Trophoblast cell (in vitro differentiated cells and primary cell): ENCODE results near the gene HIPK1.

ENCODE experiments used
- DNase-seq, 2 donors: peaks; one replicate each; pipeline ENCODE4 v3.0.0-alpha.2; 2016
- H2AFZ ChIP-seq: 2 replicates; pipeline ENCODE4 v1.6.1; 2013; ENCODE audit warnings: low read length, moderate library complexity, mild to moderate bottlenecking; ENCODE audit not compliant: insufficient read depth, poor library complexity
- H2AK5ac ChIP-seq: 2 replicates; pipeline ENCODE4 v1.6.1; 2013; ENCODE audit warnings: mild to moderate bottlenecking, low read length
- H2BK120ac ChIP-seq: 2 replicates; pipeline ENCODE4 v1.6.1; 2013; ENCODE audit warnings: low read length, mild to moderate bottlenecking, moderate library complexity; ENCODE audit not compliant: insufficient read depth, poor library complexity
- H2BK12ac ChIP-seq: 2 replicates; pipeline ENCODE4 v1.6.1; 2013; ENCODE audit warnings: mild to moderate bottlenecking, low read length, moderate library complexity
- H2BK5ac ChIP-seq: 2 replicates; pipeline ENCODE4 v1.6.1; 2013; ENCODE audit warnings: low read length, low read depth, moderate library complexity, mild to moderate bottlenecking; ENCODE audit not compliant: poor library complexity
- H3K14ac ChIP-seq: 2 replicates; pipeline ENCODE4 v1.6.1; 2013; ENCODE audit warnings: mild to moderate bottlenecking, low read length
- H3K18ac ChIP-seq: 2 replicates; pipeline ENCODE4 v1.6.1; 2013; ENCODE audit warnings: mild to moderate bottlenecking, low read length
- H3K23ac ChIP-seq: 2 replicates; pipeline ENCODE4 v1.6.1; 2013; ENCODE audit warnings: low read length
- H3K27ac ChIP-seq: 2 replicates; pipeline ENCODE4 v1.5.1; 2013; ENCODE audit warnings: low read depth, mild to moderate bottlenecking, inconsistent platforms, low read length, moderate library complexity
- H3K27me3 ChIP-seq: 2 replicates; pipeline ENCODE4 v1.6.1; 2013; ENCODE audit warnings: inconsistent platforms, mild to moderate bottlenecking, low read length, moderate library complexity; ENCODE audit not compliant: insufficient read depth
- H3K36me3 ChIP-seq, 2 experiments: 1 replicate in 1 of 2; 2 replicates in 1 of 2; pipeline ENCODE4 v1.6.1; 2013; ENCODE audit warnings: low read length in 2 of 2, mild to moderate bottlenecking in 2 of 2, moderate library complexity in 1 of 2; ENCODE audit not compliant: insufficient read depth in 2 of 2, control insufficient read depth in 1 of 2
- H3K4ac ChIP-seq: 2 replicates; pipeline ENCODE4 v1.6.1; 2013; ENCODE audit warnings: low read depth, mild to moderate bottlenecking, low read length, moderate library complexity
- H3K4me1 ChIP-seq, 2 experiments: 1 replicate in 1 of 2; 2 replicates in 1 of 2; pipeline ENCODE4 v1.6.1; 2013; ENCODE audit warnings: low read length in 2 of 2, mild to moderate bottlenecking in 2 of 2, moderate library complexity in 1 of 2; ENCODE audit not compliant: insufficient read depth in 2 of 2, control insufficient read depth in 1 of 2
- H3K4me2 ChIP-seq: 2 replicates; pipeline ENCODE4 v1.6.1; 2013; ENCODE audit warnings: inconsistent platforms, mild to moderate bottlenecking, low read length, moderate library complexity
- H3K4me3 ChIP-seq: 2 replicates; pipeline ENCODE4 v1.5.1; 2013; ENCODE audit warnings: mild to moderate bottlenecking, low read depth, low read length, inconsistent platforms
- H3K79me1 ChIP-seq: one replicate; pipeline ENCODE4 v1.6.1; 2013; ENCODE audit warnings: low read length
- H3K79me2 ChIP-seq: 2 replicates; pipeline ENCODE4 v1.6.1; 2013; ENCODE audit warnings: low read length, mild to moderate bottlenecking; ENCODE audit not compliant: control insufficient read depth, insufficient read depth, poor library complexity
- H3K9ac ChIP-seq: 2 replicates; pipeline ENCODE4 v1.6.1; 2013; ENCODE audit warnings: mild to moderate bottlenecking, low read length
- H3K9me3 ChIP-seq: 2 replicates; pipeline ENCODE4 v1.6.1; 2013; ENCODE audit warnings: low read depth, mild to moderate bottlenecking, control low read depth, inconsistent platforms, low read length; ENCODE audit not compliant: insufficient read depth
- H4K12ac ChIP-seq: 2 replicates; pipeline ENCODE4 v1.6.1; 2013; ENCODE audit warnings: low read depth, mild to moderate bottlenecking, low read length, moderate library complexity
- H4K8ac ChIP-seq: 2 replicates; pipeline ENCODE4 v1.6.1; 2013; ENCODE audit warnings: low read depth, mild to moderate bottlenecking, low read length, moderate library complexity
- H4K91ac ChIP-seq: one replicate; pipeline ENCODE4 v1.6.1; 2013; ENCODE audit warnings: low read depth, mild to moderate bottlenecking, low read length, moderate library complexity
- WGBS: extraction: QIAGEN DNeasy Blood & Tissue Kit; methylation state at CpG from one replicate; pipeline ENCODE4 v1.1.7; 2013; ENCODE audit warnings: missing lambda C conversion rate; ENCODE audit not compliant: insufficient read length, insufficient coverage; ENCODE audit errors: extremely low coverage; 5-methylcytosine and 5-hydroxymethylcytosine counted together

Gene HIPK1

GRCh38 chr1:114025609-114026401 lies 96.7 kb downstream of the HIPK1 start:
- H2AK5ac ChIP-seq, result no peak overlapping the region
- H2BK120ac ChIP-seq, result no peak overlapping the region
- no peak overlapping the region for H2BK5ac ChIP-seq
- H4K91ac ChIP-seq, result no peak overlapping the region
- H3K27ac ChIP-seq, result no peak overlapping the region
- H3K79me2 ChIP-seq, result no peaks in the 10 kb centered on the region
- no peaks in the 10 kb centered on the region for H3K27me3 ChIP-seq
- no peak for DNase-seq
- no peak overlapping the region for H4K8ac ChIP-seq
- no peak overlapping the region for H3K4ac ChIP-seq
- no peak overlapping the region for H2BK12ac ChIP-seq
- no peak overlapping the region for H3K4me2 ChIP-seq
- no peaks in the 10 kb centered on the region for H3K4me1 ChIP-seq
- no peaks in the 10 kb centered on the region for H3K36me3 ChIP-seq
- no peak overlapping the region for H3K4me3 ChIP-seq
- no peak overlapping the region for H3K14ac ChIP-seq
- no peak overlapping the region for H2AFZ ChIP-seq
- WGBS, result no CpG with 5 or more reads among the region's 5 CpGs
- H3K9me3 ChIP-seq, result no peaks in the 10 kb centered on the region
- H3K18ac ChIP-seq, result no peak overlapping the region
- H4K12ac ChIP-seq, result no peak overlapping the region
- no peaks in the 10 kb centered on the region for H3K79me1 ChIP-seq
- H3K9ac ChIP-seq, result no peak overlapping the region
- H3K23ac ChIP-seq, result no peak overlapping the region

DNA sequence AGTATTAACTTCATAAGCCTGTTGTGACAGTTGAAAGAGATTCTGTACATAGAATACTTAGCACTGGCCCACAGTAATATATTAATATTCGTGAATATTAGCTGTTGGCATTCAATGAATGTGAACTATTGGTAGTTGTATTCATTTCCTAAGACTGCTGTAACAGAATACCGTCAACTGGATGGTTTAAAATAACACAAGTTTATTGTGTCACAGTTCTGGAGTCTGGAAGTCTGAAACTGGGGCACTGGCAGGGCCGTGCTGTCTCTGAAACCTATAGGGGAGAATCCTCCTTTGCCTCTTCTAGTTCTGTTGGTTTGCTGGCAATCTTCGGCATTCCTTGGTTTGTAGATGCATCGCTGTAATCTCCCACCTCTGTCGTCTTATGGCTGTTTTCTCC lies 97.7 kb downstream of the HIPK1 start:
- H2BK120ac ChIP-seq, result no peak overlapping the region
- no peak overlapping the region for H2AK5ac ChIP-seq
- no peak overlapping the region for H3K14ac ChIP-seq
- no peak overlapping the region for H3K4me2 ChIP-seq
- no peak for DNase-seq
- H3K27ac ChIP-seq, result no peak overlapping the region
- H4K12ac ChIP-seq, result no peak overlapping the region
- WGBS, result no CpG with 5 or more reads among the region's 6 CpGs
- no peak overlapping the region for H2BK12ac ChIP-seq
- H4K8ac ChIP-seq, result no peak overlapping the region
- H3K27me3 ChIP-seq, result no peaks in the 10 kb centered on the region
- no peak overlapping the region for H3K4me3 ChIP-seq
- no peaks in the 10 kb centered on the region for H3K4me1 ChIP-seq
- no peak overlapping the region for H3K9ac ChIP-seq
- H3K79me1 ChIP-seq, result no peaks in the 10 kb centered on the region
- H2AFZ ChIP-seq, result no peak overlapping the region
- H2BK5ac ChIP-seq, result no peak overlapping the region
- no peaks in the 10 kb centered on the region for H3K79me2 ChIP-seq
- H4K91ac ChIP-seq, result no peak overlapping the region
- H3K9me3 ChIP-seq, result no peaks in the 10 kb centered on the region
- no peaks in the 10 kb centered on the region for H3K36me3 ChIP-seq
- no peak overlapping the region for H3K18ac ChIP-seq
- no peak overlapping the region for H3K4ac ChIP-seq
- H3K23ac ChIP-seq, result no peak overlapping the region
